K562 (cell line): ENCODE data around the gene PPCDC. TPM values are rescaled to one million over a fixed set of nuclear protein-coding genes. Genes with fewer than 3 reads are reported as not detected.

Source experiments
- ATF6 ChIP-seq: sonication (generic); formaldehyde crosslinking; IDR thresholded peaks from 2 replicates; pipeline ENCODE4 v1.4.0; 2020; ENCODE audit warnings: mild to moderate bottlenecking, missing genetic modification reagents
- ETS1 ChIP-seq: conservative IDR thresholded peaks from 2 replicates; pipeline ENCODE4 v1.6.1; 2011; ENCODE audit warnings: low read depth, mild to moderate bottlenecking, low read length; ENCODE audit not compliant: control insufficient read depth
- GABPB1 ChIP-seq: sonication (generic); formaldehyde crosslinking; IDR thresholded peaks from 2 replicates; pipeline ENCODE4 v1.8.0; 2022; ENCODE audit warnings: mild to moderate bottlenecking, missing genetic modification reagents
- HDAC8 ChIP-seq: fragments of 450-650 bp; IDR thresholded peaks from 2 replicates; pipeline ENCODE4 v1.6.1; 2016; ENCODE audit warnings: mild to moderate bottlenecking, missing genetic modification characterization, moderate library complexity, missing compliant biosample characterization
- RBFOX2 ChIP-seq: fragments of 200-400 bp; formaldehyde crosslinking; IDR thresholded peaks from 2 replicates; pipeline ENCODE4 v1.6.1; 2017; ENCODE audit warnings: low read depth, mild to moderate bottlenecking, low read length, moderate library complexity
- REST ChIP-seq, 2 experiments: fragments of 450-650 bp; formaldehyde crosslinking in 1 of 2; IDR thresholded peaks; 2 replicates each; pipeline versions ENCODE4 v1.4.0 to v1.6.1; 2014 to 2020; ENCODE audit warnings: mild to moderate bottlenecking in 2 of 2, borderline replicate concordance in 1 of 2, low read depth in 1 of 2
- SMAD3 ChIP-seq: fragments of 450-650 bp; formaldehyde crosslinking; conservative IDR thresholded peaks from 2 replicates; pipeline ENCODE4 v1.4.0; 2020; ENCODE audit warnings: mild to moderate bottlenecking
- ZNF134 ChIP-seq: fragments of 250-450 bp; sonication (Bioruptor Pico); conservative IDR thresholded peaks from 2 replicates; pipeline ENCODE4 v1.4.0; 2020
- ZNF146 ChIP-seq: IDR thresholded peaks from one replicate; pipeline ENCODE4 v1.6.1; 2018; ENCODE audit warnings: missing compliant biosample characterization; ENCODE audit not compliant: unreplicated experiment
- ZNF507 ChIP-seq: conservative IDR thresholded peaks from 2 replicates; pipeline ENCODE4 v1.6.1; 2017; ENCODE audit warnings: missing genetic modification characterization, missing compliant biosample characterization
- ZNF518B ChIP-seq: fragments of 250-450 bp; sonication (Bioruptor Pico); IDR thresholded peaks from 2 replicates; pipeline ENCODE4 v1.5.0; 2021; ENCODE audit warnings: mild to moderate bottlenecking, moderate library complexity
- polyA plus RNA-seq, 8 experiments: library from polyadenylated mRNA; depleted of rRNA in 4 of 8; stranded (reverse) in 5 of 8; unstranded in 3 of 8; fragments of >200 nt; fragmentation: Nextera tagmentation in 2 of 8; fragmentation: Illumina TruSeq in 1 of 8; extraction: Ambion mirVana in 2 of 8; extraction: Trizol in 1 of 8; gene quantifications; 2 replicates each; pipeline versions ENCODE4 v1.2.1 to v1.2.3, GENCODE V29; 2011 to 2014; ENCODE audit warnings: inconsistent platforms in 1 of 8, missing spikeins in 1 of 8
- total RNA-seq, 7 experiments: library from RNA; depleted of rRNA in 6 of 7; stranded (reverse); fragments of >200 nt in 6 of 7; fragmentation: Illumina TruSeq in 2 of 7; extraction: Trizol in 2 of 7; gene quantifications; 2 replicates each; pipeline versions ENCODE4 v1.2.1 to v1.2.3, GENCODE V29; 2011 to 2021; ENCODE audit warnings: low replicate concordance in 1 of 7

PPCDC gene
- total and polyA plus RNA-seq, 9 of the 15 experiments (the other 6 are each of a cell fraction or from before 2014, with no cell fraction given): 10.9 to 53.6 (median 16.7) TPM

- TF ChIP-seq REST (IDR thresholded peaks at IDR 0.05; ENCODE audit: borderline replicate concordance) (peak; percentile 99), REST (CRISPR knock-in tag; IDR thresholded peaks at IDR 0.05; ENCODE audit: low read depth) (peak; percentile 95), ZNF146 (CRISPR knock-in tag) (no peak), SMAD3 (no peak), RBFOX2 (no peak), ATF6 (CRISPR knock-in tag) (no peak), HDAC8 (tag) (no peak), ZNF507 (no peak), ZNF134 (CRISPR knock-in tag) (no peak), GABPB1 (CRISPR knock-in tag) (no peak), ZNF518B (no peak), ETS1 (peak; percentile 67; the same call in 1 of the 2 replicates)
Observed at GRCh38 chr15:74988007-74988800, 35.2 kb upstream of the PPCDC start (continued).
